HG02852 (cell line): ENCODE measurements around the gene LRP1B.
"Not testable (repeated sequence)": the region's sequence is repeated elsewhere in the genome, so short reads cannot be mapped to it uniquely, and the experiment has no call there.

Experiments used
- ATAC-seq: cut with Tn5 transposase; IDR thresholded peaks from one replicate; pipeline ENCODE4 v1.9.1; 2021; ENCODE audit warnings: mild to moderate bottlenecking, moderate library complexity; ENCODE audit not compliant: unreplicated experiment

The LRP1B gene

GRCh38 chr2:140596447-140596846 lies 1534.4 kb downstream of the LRP1B start:
- no peak for ATAC-seq

GRCh38 chr2:140595107-140595506 lies 1535.7 kb downstream of the LRP1B start:
- ATAC-seq = no peak

GRCh38 chr2:140593132-140593531 lies 1537.7 kb downstream of the LRP1B start:
- no peak for ATAC-seq

- ATAC-seq = no peak
Observed at GRCh38 chr2:140589696-140590095, 1541.1 kb downstream of the LRP1B start.

GRCh38 chr2:140589273-140589672 lies 1541.5 kb downstream of the LRP1B start:
- ATAC-seq = no peak

GRCh38 chr2:140586379-140586778 lies 1544.4 kb downstream of the LRP1B start:
- ATAC-seq = peak; percentile 99

GRCh38 chr2:140585016-140585415 lies 1545.8 kb downstream of the LRP1B start:
- ATAC-seq = no peak

GRCh38 chr2:140584471-140584870 lies 1546.3 kb downstream of the LRP1B start:
- no peak for ATAC-seq

GRCh38 chr2:140580532-140581151 lies 1550.2 kb downstream of the LRP1B start:
- ATAC-seq = no peak

- no peak for ATAC-seq
Observed at GRCh38 chr2:140577453-140577852, 1553.4 kb downstream of the LRP1B start.

GRCh38 chr2:140567734-140568133 lies 1563.1 kb downstream of the LRP1B start:
- ATAC-seq = no peak

- ATAC-seq = no peak
Observed at GRCh38 chr2:140565756-140566155, 1565.1 kb downstream of the LRP1B start.

- no peak for ATAC-seq
Observed at GRCh38 chr2:140555701-140556100, 1575.1 kb downstream of the LRP1B start.

GRCh38 chr2:140552634-140553033 lies 1578.2 kb downstream of the LRP1B start:
- ATAC-seq = no peak

GRCh38 chr2:140551287-140551686 lies 1579.5 kb downstream of the LRP1B start:
- no peak for ATAC-seq

- ATAC-seq = no peak
Observed at GRCh38 chr2:140550821-140551220, 1580.0 kb downstream of the LRP1B start.

- ATAC-seq = not testable (repeated sequence)
Observed at GRCh38 chr2:140544769-140545168, 1586.0 kb downstream of the LRP1B start.

- no peak for ATAC-seq
Observed at GRCh38 chr2:140542627-140543026, 1588.2 kb downstream of the LRP1B start.

GRCh38 chr2:140539242-140539875 lies 1591.5 kb downstream of the LRP1B start:
- ATAC-seq = no peak

- ATAC-seq = no peak
Observed at GRCh38 chr2:140529706-140530105, 1601.1 kb downstream of the LRP1B start.

- ATAC-seq = no peak
Observed at GRCh38 chr2:140528982-140529381, 1601.8 kb downstream of the LRP1B start.

- ATAC-seq = no peak
Observed at GRCh38 chr2:140526575-140526974, 1604.2 kb downstream of the LRP1B start.

- no peak for ATAC-seq
Observed at GRCh38 chr2:140512106-140512505, 1618.7 kb downstream of the LRP1B start.
